NOMO-1 (cell line): ENCODE data around the gene CLMN.

Experiments used
- DNase-seq, 2 experiments: peaks; one replicate each; lab custom pipeline; 2025; ENCODE audit not compliant: unreplicated experiment in 2 of 2; lab: John Stamatoyannopoulos, UW

The CLMN gene

GRCh38 chr14:95265106-95266094, 54.3 kb downstream of the CLMN start:
- DNase-seq = peak; percentile 81 to 98

GRCh38 chr14:95264271-95264973, 55.3 kb downstream of the CLMN start:
- no peak for DNase-seq

- DNase-seq = no peak
Observed at GRCh38 chr14:95263527-95264231, 56.0 kb downstream of the CLMN start.

- no peak for DNase-seq
Observed at GRCh38 chr14:95262511-95262891, 57.2 kb downstream of the CLMN start.

- no peak for DNase-seq
Observed at GRCh38 chr14:95261616-95262510, 57.8 kb downstream of the CLMN start.

- DNase-seq = no peak
Observed at GRCh38 chr14:95260537-95261361, 59.0 kb downstream of the CLMN start.

- DNase-seq = no peak
Observed at GRCh38 chr14:95258754-95259593, 60.7 kb downstream of the CLMN start.

GRCh38 chr14:95258156-95258555, 61.6 kb downstream of the CLMN start:
- no peak for DNase-seq

GRCh38 chr14:95257521-95257920, 62.2 kb downstream of the CLMN start:
- no peak for DNase-seq

- DNase-seq = no peak
Observed at GRCh38 chr14:95256776-95257060, 63.0 kb downstream of the CLMN start.

- peak; percentile 80 to 94 for DNase-seq
Observed at GRCh38 chr14:95256002-95256775, 63.5 kb downstream of the CLMN start.

- peak; percentile 91 to 96 for DNase-seq
Observed at GRCh38 chr14:95255487-95255886, 64.2 kb downstream of the CLMN start.

- no peak for DNase-seq
Observed at GRCh38 chr14:95255013-95255412, 64.7 kb downstream of the CLMN start.

GRCh38 chr14:95254288-95254687, 65.4 kb downstream of the CLMN start:
- DNase-seq = no peak

GRCh38 chr14:95253039-95253630, 66.6 kb downstream of the CLMN start:
- DNase-seq = no peak

GRCh38 chr14:95252219-95252618, 67.5 kb downstream of the CLMN start:
- DNase-seq = no peak

GRCh38 chr14:95250936-95251335, 68.8 kb downstream of the CLMN start:
- DNase-seq = no peak
